ENCODE data around the gene ANKRD33B.
"Not testable (repeated sequence)": the region's sequence is repeated elsewhere in the genome, so short reads cannot be mapped to it uniquely, and the experiment has no call there.

The ANKRD33B gene

GRCh38 chr5:10634050-10634449 lies 70.2 kb downstream of the ANKRD33B start:
- peaks cover 61 to 83% (median 79%) of the 10 kb centered on the region in 10 experiments for H3K4me1 ChIP-seq

GRCh38 chr5:10634562-10634961 lies 70.7 kb downstream of the ANKRD33B start:
- Histone ChIP-seq H3K4me2 (peak overlapping the region; percentile 74 to 94 (median 90)), H3K4me1 (peaks cover 61 to 78% (median 74%) of the 10 kb centered on the region in 10 experiments), H3K9me3 (replicated peaks in 1 of 11) (peaks cover 0 to 19% (median 14%) of the 10 kb centered on the region in 11 experiments; a peak in 16 of 22 replicates), H3K9ac (no peak overlapping the region; a peak in 1 of 22 replicates), H3K36me3 (peaks cover 0 to 38% (median 13%) of the 10 kb centered on the region in 11 experiments; a peak in 16 of 22 replicates), H3K27ac (peak overlapping the region in 7 of 11 experiments; percentile 50 to 88 (median 71); a peak in 10 of 22 replicates), H4K20me1 (peaks cover 0 to 61% (median 9%) of the 10 kb centered on the region in 11 experiments; a peak in 9 of 22 replicates), H3K4me3 (no peak overlapping the region), H3K27me3 (no peaks in the 10 kb centered on the region)
- TF ChIP-seq Cebpa-rat (IDR thresholded peaks at IDR 0.05): no peak

More at GRCh38 chr5:10634050-10634449, 70.2 kb downstream of the ANKRD33B start:
- H3K27ac ChIP-seq: peak overlapping the region in 10 of 11 experiments; percentile 26 to 88 (median 70); a peak in 18 of 22 replicates
- peaks cover 0 to 19% (median 14%) of the 10 kb centered on the region in 11 experiments; a peak in 16 of 22 replicates for H3K9me3 ChIP-seq (replicated peaks in 1 of 11)
- peaks cover 0 to 66% (median 9%) of the 10 kb centered on the region in 11 experiments; a peak in 10 of 22 replicates for H4K20me1 ChIP-seq
- H3K4me2 ChIP-seq: peak overlapping the region; percentile 74 to 94 (median 90)
- H3K4me3 ChIP-seq: peak overlapping the region in 3 of 10 experiments; percentile 12 to 34 (median 13); a peak in 4 of 20 replicates
- peak overlapping the region in 9 of 11 experiments; percentile 8 to 67 (median 42); a peak in 13 of 22 replicates for H3K9ac ChIP-seq
- H3K36me3 ChIP-seq: peaks cover 0 to 39% (median 13%) of the 10 kb centered on the region in 11 experiments; a peak in 16 of 22 replicates
- no peak for TF ChIP-seq Cebpa-rat (IDR thresholded peaks at IDR 0.05)
- H3K27me3 ChIP-seq: no peaks in the 10 kb centered on the region

GRCh38 chr5:10635257-10635866 lies 71.5 kb downstream of the ANKRD33B start:
- peak overlapping the region in 10 of 11 experiments; percentile 12 to 75 (median 54); a peak in 19 of 22 replicates for H3K27ac ChIP-seq
- no peak for TF ChIP-seq Cebpa-rat (IDR thresholded peaks at IDR 0.05)

GRCh38 chr5:10635867-10636350 lies 72.0 kb downstream of the ANKRD33B start:
- no peak for TF ChIP-seq Cebpa-rat (IDR thresholded peaks at IDR 0.05)
- Histone ChIP-seq H3K4me3 (no peak overlapping the region), H3K36me3 (peaks cover 0 to 44% (median 23%) of the 10 kb centered on the region in 11 experiments; a peak in 16 of 22 replicates), H3K4me1 (peaks cover 52 to 65% (median 61%) of the 10 kb centered on the region in 10 experiments), H3K9me3 (replicated peaks in 1 of 11) (peaks cover 0 to 20% (median 14%) of the 10 kb centered on the region in 11 experiments; a peak in 16 of 22 replicates), H3K27me3 (no peaks in the 10 kb centered on the region), H3K9ac (peak overlapping the region in 6 of 11 experiments; percentile 0 to 36 (median 24); a peak in 6 of 22 replicates), H4K20me1 (peaks cover 0 to 58% (median 9%) of the 10 kb centered on the region in 11 experiments; a peak in 10 of 22 replicates), H3K4me2 (peak overlapping the region; percentile 74 to 94 (median 90)), H3K27ac (peak overlapping the region in 10 of 11 experiments; percentile 12 to 75 (median 54); a peak in 19 of 22 replicates)

More at GRCh38 chr5:10635257-10635866, 71.5 kb downstream of the ANKRD33B start:
- peak overlapping the region; percentile 74 to 94 (median 90) for H3K4me2 ChIP-seq
- peaks cover 57 to 70% (median 67%) of the 10 kb centered on the region in 10 experiments for H3K4me1 ChIP-seq
- no peak overlapping the region for H3K4me3 ChIP-seq
- peak overlapping the region in 7 of 11 experiments; percentile 0 to 36 (median 22); a peak in 7 of 22 replicates for H3K9ac ChIP-seq
- H3K27me3 ChIP-seq: no peaks in the 10 kb centered on the region
- H3K9me3 ChIP-seq (replicated peaks in 1 of 11): peaks cover 0 to 20% (median 14%) of the 10 kb centered on the region in 11 experiments; a peak in 16 of 22 replicates
- peaks cover 0 to 38% (median 19%) of the 10 kb centered on the region in 11 experiments; a peak in 16 of 22 replicates for H3K36me3 ChIP-seq
- H4K20me1 ChIP-seq: peaks cover 0 to 58% (median 9%) of the 10 kb centered on the region in 11 experiments; a peak in 10 of 22 replicates

- peak overlapping the region in 6 of 11 experiments; percentile 14 to 75 (median 52); a peak in 7 of 22 replicates for H3K27ac ChIP-seq
- peak overlapping the region in 10 of 11 experiments; percentile 74 to 94 (median 88); a peak in 19 of 22 replicates for H3K4me2 ChIP-seq
- H3K9ac ChIP-seq: no peak overlapping the region
- no peak for TF ChIP-seq Cebpa-rat (IDR thresholded peaks at IDR 0.05)
- H3K4me3 ChIP-seq: no peak overlapping the region
- H3K27me3 ChIP-seq: no peaks in the 10 kb centered on the region
- H3K4me1 ChIP-seq: peaks cover 45 to 58% (median 55%) of the 10 kb centered on the region in 10 experiments
- H3K9me3 ChIP-seq (replicated peaks in 1 of 11): peaks cover 0 to 20% (median 14%) of the 10 kb centered on the region in 11 experiments; a peak in 16 of 22 replicates
- peaks cover 0 to 50% (median 24%) of the 10 kb centered on the region in 11 experiments; a peak in 16 of 22 replicates for H3K36me3 ChIP-seq
- peaks cover 0 to 58% (median 6%) of the 10 kb centered on the region in 11 experiments; a peak in 9 of 22 replicates for H4K20me1 ChIP-seq
Measured at GRCh38 chr5:10636363-10637142, 72.7 kb downstream of the ANKRD33B start.

- Histone ChIP-seq H4K20me1 (peaks cover 0 to 64% (median 4%) of the 10 kb centered on the region in 11 experiments; a peak in 9 of 22 replicates), H3K36me3 (peaks cover 0 to 63% (median 24%) of the 10 kb centered on the region in 11 experiments; a peak in 16 of 22 replicates), H3K4me3 (no peak overlapping the region), H3K9me3 (replicated peaks in 1 of 11) (peaks cover 0 to 20% (median 14%) of the 10 kb centered on the region in 11 experiments; a peak in 16 of 22 replicates), H3K4me2 (no peak overlapping the region), H3K4me1 (peaks cover 31 to 51% (median 42%) of the 10 kb centered on the region in 10 experiments), H3K27ac (no peak overlapping the region), H3K27me3 (no peaks in the 10 kb centered on the region), H3K9ac (no peak overlapping the region)
- TF ChIP-seq Cebpa-rat (IDR thresholded peaks at IDR 0.05): no peak
Measured at GRCh38 chr5:10637944-10638343, 74.1 kb downstream of the ANKRD33B start.

- H3K27ac ChIP-seq: not testable (repeated sequence)
- H3K9me3 ChIP-seq (replicated peaks in 1 of 11): peaks cover 0 to 20% (median 14%) of the 10 kb centered on the region in 11 experiments; a peak in 16 of 22 replicates
- peaks cover 25 to 51% (median 41%) of the 10 kb centered on the region in 10 experiments for H3K4me1 ChIP-seq
Measured at GRCh38 chr5:10638723-10639122, 74.9 kb downstream of the ANKRD33B start.

More at GRCh38 chr5:10638723-10639122, 74.9 kb downstream of the ANKRD33B start:
- H3K27me3 ChIP-seq, H3K4me2 ChIP-seq, H3K9ac ChIP-seq, H3K4me3 ChIP-seq: not testable (repeated sequence)
- Histone ChIP-seq H3K36me3 (peaks cover 0 to 69% (median 24%) of the 10 kb centered on the region in 11 experiments; a peak in 16 of 22 replicates), H4K20me1 (peaks cover 0 to 69% (median 8%) of the 10 kb centered on the region in 11 experiments; a peak in 9 of 22 replicates)
